HG03095 (cell line): ENCODE data around the gene FBXW4.

Experiments used
- ATAC-seq: cut with Tn5 transposase; IDR thresholded peaks from one replicate; pipeline ENCODE4 v1.9.1; 2021; ENCODE audit warnings: moderate library complexity; ENCODE audit not compliant: unreplicated experiment

FBXW4 gene

GRCh38 chr10:101587725-101588653 is 107.0 kb downstream of the FBXW4 start, which contains the start of the genes DPCD and POLL:
DPCD (plus strand) TSS chr10:101588321; CDS start chr10:101588337, 16 bp downstream.
POLL (minus strand) TSS chr10:101588257; CDS start chr10:101587360, 897 bp downstream.
- peak; percentile 98 for ATAC-seq

DNA sequence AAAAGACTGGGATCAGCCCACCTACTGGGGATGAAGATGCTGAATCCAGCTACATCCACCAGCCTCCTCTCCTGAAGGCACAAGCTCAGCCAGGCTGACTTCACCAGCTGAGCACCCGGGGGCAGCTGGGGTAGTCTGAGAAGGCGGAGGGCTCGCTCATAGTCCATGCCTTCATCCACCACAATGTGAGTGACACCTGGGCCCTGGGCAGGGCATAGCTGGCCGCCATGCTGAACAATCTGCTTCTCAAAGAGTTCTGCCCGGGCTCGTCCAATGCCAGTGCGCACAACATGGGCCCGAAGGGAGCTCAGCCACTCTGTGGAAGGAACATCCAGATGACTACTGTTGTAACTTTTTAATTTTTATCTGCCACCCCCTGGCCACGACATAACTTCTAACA is 109.1 kb downstream of the FBXW4 start:
- no peak for ATAC-seq

DNA sequence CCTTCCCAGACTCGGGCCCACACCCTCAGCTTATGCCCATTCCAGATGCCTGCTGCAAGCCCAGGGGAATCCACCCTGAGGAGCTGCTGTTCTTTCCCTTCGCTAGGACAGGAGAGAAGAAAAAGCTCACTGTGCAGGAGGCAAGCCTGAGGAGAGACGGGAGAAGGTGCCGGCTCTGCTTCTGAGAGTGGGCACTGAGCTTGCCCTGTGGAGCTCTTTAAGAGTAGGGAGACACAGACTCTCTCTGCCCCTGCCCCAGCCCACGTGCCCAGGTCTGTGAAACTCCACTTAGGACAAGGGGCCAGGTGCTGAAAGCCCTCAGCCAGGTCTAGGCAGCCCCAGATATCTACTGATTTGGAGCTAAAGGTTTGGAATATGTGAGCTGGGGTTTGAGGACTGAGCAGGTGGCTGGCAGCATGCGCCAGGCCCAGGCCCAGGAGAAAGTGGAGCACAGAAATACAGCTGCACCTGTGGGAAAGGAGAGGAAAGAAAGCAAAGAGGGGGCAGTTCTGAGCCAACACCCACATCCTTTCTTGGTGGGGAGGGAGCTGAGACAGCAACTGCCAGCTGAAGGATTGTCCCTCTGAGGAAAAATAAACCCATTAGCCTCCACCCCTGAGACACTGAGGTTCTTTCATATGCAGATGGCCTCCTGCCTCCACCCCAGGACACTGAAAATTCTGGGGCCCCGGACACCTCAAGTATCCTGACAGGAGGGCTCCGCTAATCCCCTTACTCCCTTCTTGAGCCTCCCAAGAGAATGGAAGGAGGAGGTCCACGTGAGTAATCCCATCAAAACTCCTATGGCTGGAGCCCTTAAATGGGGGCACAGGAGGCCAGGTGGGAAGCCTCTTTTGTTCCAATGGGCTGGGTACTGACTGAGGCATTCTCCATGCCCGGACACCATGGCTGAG is 114.2 kb downstream of the FBXW4 start:
- no peak for ATAC-seq

GRCh38 chr10:101579516-101579870 is 115.5 kb downstream of the FBXW4 start:
- ATAC-seq: no peak

DNA sequence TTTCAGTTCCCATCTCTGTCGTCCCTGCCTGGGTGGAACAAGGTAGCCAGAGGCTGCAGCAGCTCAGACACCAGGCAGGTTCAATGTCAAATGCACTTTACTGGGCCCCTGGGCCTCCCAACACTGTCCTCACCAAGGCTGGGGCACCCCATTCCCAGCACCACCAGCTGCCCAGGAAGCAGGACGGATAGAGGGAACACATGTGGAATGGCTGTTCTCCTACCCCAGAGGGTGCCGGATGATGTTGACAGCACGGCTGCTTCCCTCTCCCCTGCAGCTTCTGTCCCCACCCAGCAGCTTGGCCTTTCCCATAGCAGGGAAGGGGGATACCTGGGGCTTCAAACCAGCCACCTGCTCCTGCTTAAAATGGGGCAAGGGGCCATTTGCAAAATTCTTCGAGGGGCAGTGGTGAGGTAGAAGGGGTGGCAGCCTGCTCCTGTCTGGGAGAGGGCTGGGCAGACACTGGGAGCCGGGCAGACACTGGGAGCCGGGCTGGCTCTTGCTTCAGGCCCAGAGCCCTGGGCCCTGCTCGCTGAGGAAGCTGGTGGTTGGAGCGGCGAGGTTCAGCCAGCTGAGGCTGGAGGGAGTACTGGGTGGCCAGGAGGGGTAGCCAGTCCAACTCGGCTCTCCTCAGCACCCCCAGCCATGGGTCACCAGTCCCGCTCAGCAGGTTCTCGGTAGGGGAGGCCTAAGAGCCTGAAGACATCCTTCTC is 116.0 kb downstream of the FBXW4 start:
- no peak for ATAC-seq

GRCh38 chr10:101578192-101578591 is 116.8 kb downstream of the FBXW4 start:
- no peak for ATAC-seq

DNA sequence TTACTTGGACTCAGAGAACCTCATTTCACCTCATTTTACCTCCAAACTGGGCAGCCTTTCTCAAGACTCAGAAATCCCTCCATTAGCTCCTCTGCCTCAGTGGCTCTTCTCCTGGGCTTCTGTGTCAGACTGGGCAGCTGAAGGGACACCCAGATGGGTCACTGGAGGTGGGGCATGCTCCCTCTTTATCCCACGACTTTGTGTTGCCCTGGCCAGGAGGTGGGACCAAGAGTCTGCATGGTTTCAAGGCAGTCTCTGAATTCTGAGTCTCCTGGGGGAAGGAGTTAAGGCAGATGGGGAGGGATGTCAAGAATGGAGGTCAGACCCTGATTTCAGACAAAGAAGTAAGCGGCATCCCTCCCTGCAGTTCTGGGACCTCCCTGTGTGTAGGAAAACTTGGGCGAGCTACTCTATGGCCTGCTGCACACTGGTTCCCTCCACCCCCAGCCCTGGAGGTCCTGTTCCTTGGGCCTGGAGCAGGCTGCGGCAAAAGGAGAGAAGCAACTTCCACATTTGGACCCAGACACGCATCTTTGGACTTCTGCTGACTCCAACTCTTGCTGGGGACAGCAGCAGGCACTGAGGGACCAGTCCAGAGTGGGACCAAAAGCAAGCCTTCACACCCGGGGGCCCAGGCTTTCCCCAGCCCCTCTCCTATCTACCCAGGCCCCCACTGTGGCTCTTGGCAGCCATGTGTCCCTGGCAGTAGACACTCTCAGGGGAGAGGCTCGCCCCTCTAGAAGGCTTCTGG is 117.7 kb downstream of the FBXW4 start:
- ATAC-seq: no peak

GRCh38 chr10:101576211-101576863 is 118.6 kb downstream of the FBXW4 start:
- no peak for ATAC-seq

DNA sequence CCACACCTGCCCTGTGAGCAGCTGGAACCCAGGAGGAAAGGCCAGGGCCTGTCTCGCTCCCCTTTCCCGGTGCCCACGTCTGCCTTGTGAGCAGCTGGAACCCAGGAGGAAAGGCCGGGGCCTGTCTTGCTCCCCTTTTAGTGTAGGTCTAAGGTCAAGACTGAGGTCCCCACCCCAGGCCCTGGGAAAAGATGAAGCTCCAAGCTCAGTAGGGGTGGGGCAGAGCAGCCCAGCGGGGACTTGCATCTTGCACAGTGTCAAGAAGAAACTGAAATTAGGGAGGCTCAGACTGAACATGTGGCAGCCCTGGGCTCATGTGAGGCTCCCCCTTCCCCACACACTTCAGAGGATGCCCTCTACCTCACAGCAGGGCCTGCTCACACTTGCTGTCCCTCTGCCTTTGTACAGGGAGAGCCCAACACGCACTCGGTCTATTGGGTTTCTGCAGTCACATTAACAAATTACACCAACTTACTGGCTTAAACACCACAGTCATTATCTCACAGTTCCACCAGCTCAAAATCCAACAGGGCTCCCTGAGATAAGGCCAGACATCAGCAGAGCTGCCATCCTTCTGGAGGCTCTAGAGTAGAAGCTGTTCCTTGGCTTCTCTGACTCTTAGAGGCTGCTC is 119.3 kb downstream of the FBXW4 start:
- no peak for ATAC-seq

- no peak for ATAC-seq
Observed at GRCh38 chr10:101575091-101575490, 119.9 kb downstream of the FBXW4 start.

DNA sequence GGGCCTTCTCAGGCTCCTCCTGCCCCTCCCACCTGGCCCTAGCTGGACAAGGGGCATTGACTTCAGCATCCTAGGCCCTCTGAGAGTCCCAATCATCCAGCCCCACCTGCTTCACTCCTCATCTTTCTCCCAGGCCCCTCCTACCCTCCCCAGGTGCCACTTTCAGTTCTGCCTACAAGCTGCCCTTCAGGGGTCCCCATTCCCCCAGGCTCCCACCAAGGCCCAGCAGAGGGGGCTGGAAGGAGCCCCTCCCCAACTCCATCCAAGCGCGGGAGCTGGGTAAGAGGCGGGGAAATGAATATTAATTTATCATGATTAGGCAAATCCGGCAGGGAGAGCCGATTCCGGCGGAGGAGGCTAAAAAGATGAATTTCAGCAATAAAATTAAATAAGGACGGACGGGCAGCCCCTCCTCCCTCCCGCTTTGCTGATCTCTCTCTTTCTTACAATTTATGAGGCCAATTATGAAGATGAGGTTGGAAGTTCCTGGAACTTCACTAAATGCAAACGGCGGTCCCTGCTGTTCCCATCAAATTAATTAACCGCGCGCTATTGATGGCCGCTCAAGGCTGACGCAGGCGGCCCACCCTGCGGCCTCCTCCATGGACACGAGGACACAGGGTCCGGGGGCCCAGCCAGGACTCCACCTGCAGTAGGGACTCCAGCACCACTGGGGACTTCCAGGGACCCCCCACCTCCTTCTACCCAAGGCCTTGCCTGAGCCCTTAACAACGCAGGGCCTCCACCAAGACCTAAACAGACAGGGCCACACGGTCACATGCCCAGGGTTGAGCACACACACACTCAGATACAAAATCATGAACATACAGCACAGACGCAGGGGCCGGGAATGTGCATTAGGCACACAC is 120.9 kb downstream of the FBXW4 start:
- no peak for ATAC-seq

- no peak for ATAC-seq
Observed at GRCh38 chr10:101572785-101573184, 122.2 kb downstream of the FBXW4 start.

DNA sequence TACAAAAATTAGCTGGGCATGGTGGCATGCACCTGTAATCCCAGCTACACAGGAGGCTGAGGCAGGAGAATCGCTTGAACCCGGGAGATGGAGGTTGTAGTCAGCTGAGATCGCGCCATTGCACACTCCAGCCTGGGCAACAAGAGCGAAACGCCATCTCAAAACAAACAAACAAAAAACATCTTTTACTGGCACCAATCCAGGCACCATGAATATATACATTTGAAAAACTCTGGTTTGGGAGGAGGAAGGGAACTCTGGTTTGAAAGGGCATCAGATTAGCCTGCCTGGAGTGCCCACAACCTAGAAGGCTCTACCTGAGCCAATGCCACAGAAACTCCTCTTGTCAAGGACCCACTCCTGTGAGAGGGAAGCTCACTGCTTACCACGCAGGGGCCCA is 122.8 kb downstream of the FBXW4 start:
- ATAC-seq: no peak

DNA sequence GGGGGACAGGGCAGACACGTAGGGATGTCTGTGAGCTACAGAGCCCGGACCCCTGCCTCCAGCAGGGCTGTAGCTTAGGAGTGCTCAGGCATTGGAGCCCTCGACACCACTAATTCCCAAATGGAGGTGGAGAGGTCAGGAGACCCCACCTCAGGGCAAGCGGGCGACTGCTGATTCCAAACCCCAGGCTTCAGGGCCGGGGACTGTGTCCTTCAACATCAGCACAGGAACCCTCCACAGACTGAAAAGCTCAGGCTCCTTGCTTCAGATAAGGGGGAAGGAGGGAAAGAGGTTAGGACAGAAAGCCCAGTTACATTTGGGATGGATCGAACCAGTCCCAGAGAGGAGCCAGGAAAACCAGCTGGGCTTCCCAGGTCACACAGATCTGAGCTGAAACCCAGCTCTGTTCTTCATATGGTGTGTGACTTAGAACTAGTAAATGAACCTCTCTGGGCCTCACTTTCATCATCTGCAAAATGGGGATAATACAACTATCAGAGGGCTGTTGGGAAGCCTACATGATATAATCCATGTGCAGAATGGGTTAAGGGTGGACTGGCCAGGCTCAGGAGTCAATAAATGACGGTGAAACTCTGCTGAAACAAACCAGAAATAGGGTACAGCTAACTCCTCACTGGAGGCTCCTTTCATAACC is 123.6 kb downstream of the FBXW4 start:
- no peak for ATAC-seq

- no peak for ATAC-seq
Observed at GRCh38 chr10:101570428-101571270, 124.3 kb downstream of the FBXW4 start.

DNA sequence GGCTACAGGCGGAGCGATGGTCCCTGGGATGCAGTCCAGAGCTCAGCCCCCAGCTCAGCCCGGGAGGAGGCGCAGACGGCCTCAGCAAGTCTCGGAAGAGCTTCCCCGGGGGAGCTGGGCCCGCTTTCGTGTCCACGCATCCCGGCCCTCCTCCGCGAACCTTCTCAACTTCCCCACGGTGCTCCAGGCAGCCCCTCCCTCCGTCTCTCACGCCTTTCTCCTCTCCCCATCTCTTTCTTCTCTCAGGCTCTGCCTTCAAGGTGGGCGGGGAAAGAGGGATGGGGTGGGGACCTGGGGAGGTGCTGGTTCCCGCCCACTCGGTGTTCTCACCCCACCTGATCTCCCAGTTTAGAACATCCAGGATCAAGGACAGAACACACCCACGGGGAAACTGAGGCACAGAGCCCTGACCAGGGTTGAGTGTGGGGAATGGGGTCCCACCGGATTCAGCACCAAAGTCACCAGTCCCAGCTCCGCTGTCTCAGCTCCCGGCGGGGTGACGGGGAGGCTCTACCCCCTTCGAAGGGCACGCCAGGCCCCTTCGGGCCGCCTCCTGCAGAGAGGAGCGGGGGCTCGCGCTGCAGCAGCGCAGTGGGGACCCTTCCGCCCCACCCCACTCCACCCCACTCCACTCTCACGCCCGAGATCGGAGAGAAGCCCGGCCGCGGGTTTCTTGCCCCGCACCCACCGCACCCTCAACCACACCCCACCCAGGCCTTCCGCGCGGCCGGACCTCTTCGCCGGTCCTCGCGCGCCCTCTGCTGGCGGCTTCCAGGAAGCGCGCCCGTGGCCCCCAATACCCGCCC is 125.1 kb downstream of the FBXW4 start:
- peak; percentile 63 for ATAC-seq
